SK-N-SH treated with all-trans-retinoic acid at 6 μM for 48 hours (cell line): ENCODE measurements around the gene LATS1.

Experiments used
- ATAC-seq: fragments of 200-7000 bp; cut with Tn5 transposase; 3 replicates; pipeline ENCODE4 v1.9.1; 2020; ENCODE audit warnings: mild to moderate bottlenecking, moderate library complexity
- BACH2 ChIP-seq: fragments of 250-450 bp; sonication (Bioruptor Pico); IDR thresholded peaks from 2 replicates; pipeline ENCODE4 v1.9.0; 2021; ENCODE audit warnings: mild to moderate bottlenecking, borderline replicate concordance
- CREB5 ChIP-seq: fragments of 250-450 bp; sonication (Bioruptor Pico); IDR thresholded peaks from 2 replicates; pipeline ENCODE4 v1.5.1; 2020; ENCODE audit warnings: low read depth, mild to moderate bottlenecking, moderate library complexity
- CSDC2 ChIP-seq: fragments of 250-450 bp; sonication (Bioruptor Pico); IDR thresholded peaks from 2 replicates; pipeline ENCODE4 v1.5.0; 2020; ENCODE audit warnings: mild to moderate bottlenecking, moderate library complexity
- CSRNP3 ChIP-seq: fragments of 250-450 bp; sonication (Bioruptor Pico); IDR thresholded peaks from 2 replicates; pipeline ENCODE4 v1.5.1; 2021; ENCODE audit warnings: mild to moderate bottlenecking, moderate library complexity
- ESRRG ChIP-seq: fragments of 250-450 bp; sonication (Bioruptor Pico); IDR thresholded peaks from 2 replicates; pipeline ENCODE4 v1.6.1; 2021; ENCODE audit warnings: mild to moderate bottlenecking
- GLIS3 ChIP-seq: fragments of 250-450 bp; sonication (Bioruptor Pico); IDR thresholded peaks from 2 replicates; pipeline ENCODE4 v1.5.0; 2020; ENCODE audit warnings: mild to moderate bottlenecking, moderate library complexity
- ISL1 ChIP-seq: fragments of 250-450 bp; sonication (Bioruptor Pico); IDR thresholded peaks from 2 replicates; pipeline ENCODE4 v2.1.2; 2022; ENCODE audit warnings: mild to moderate bottlenecking, moderate library complexity
- OSR1 ChIP-seq: fragments of 250-450 bp; sonication (Bioruptor Pico); IDR thresholded peaks from 2 replicates; pipeline ENCODE4 v1.8.0; 2022; ENCODE audit warnings: moderate library complexity, mild to moderate bottlenecking, inconsistent platforms
- POU6F1 ChIP-seq: fragments of 250-450 bp; sonication (Bioruptor Pico); IDR thresholded peaks from 2 replicates; pipeline ENCODE4 v1.8.0; 2021; ENCODE audit warnings: low read depth, mild to moderate bottlenecking, moderate library complexity, borderline replicate concordance
- PPARA ChIP-seq: fragments of 250-450 bp; sonication (Bioruptor Pico); IDR thresholded peaks from 2 replicates; pipeline ENCODE4 v1.5.0; 2020; ENCODE audit warnings: mild to moderate bottlenecking, borderline replicate concordance
- RARB ChIP-seq: fragments of 250-450 bp; sonication (Bioruptor Pico); IDR thresholded peaks from 2 replicates; pipeline ENCODE4 v1.8.0; 2021; ENCODE audit warnings: mild to moderate bottlenecking, moderate library complexity
- SNAI2 ChIP-seq: fragments of 250-450 bp; sonication (Bioruptor Pico); IDR thresholded peaks from 2 replicates; pipeline ENCODE4 v1.5.0; 2020; ENCODE audit warnings: mild to moderate bottlenecking, moderate library complexity
- TCF4 ChIP-seq: fragments of 250-450 bp; sonication (Bioruptor Pico); IDR thresholded peaks from 2 replicates; pipeline ENCODE4 v1.8.0; 2021; ENCODE audit warnings: mild to moderate bottlenecking, moderate library complexity, borderline replicate concordance
- TOX ChIP-seq: fragments of 250-450 bp; sonication (Bioruptor Pico); IDR thresholded peaks from 2 replicates; pipeline ENCODE4 v1.8.0; 2021; ENCODE audit warnings: mild to moderate bottlenecking, moderate library complexity, borderline replicate concordance
- ZC3H10 ChIP-seq: fragments of 250-450 bp; sonication (Bioruptor Pico); IDR thresholded peaks from 2 replicates; pipeline ENCODE4 v1.5.1; 2021; ENCODE audit warnings: mild to moderate bottlenecking, moderate library complexity
- ZFP3 ChIP-seq: fragments of 250-450 bp; sonication (Bioruptor Pico); IDR thresholded peaks from 2 replicates; pipeline ENCODE4 v1.5.0; 2020; ENCODE audit warnings: mild to moderate bottlenecking, moderate library complexity
- ZFP30 ChIP-seq: fragments of 450-650 bp; formaldehyde crosslinking; IDR thresholded peaks from 2 replicates; pipeline ENCODE4 v1.5.0; 2022; ENCODE audit warnings: mild to moderate bottlenecking, moderate library complexity
- ZNF565 ChIP-seq: fragments of 450-650 bp; formaldehyde crosslinking; conservative IDR thresholded peaks from 2 replicates; pipeline ENCODE4 v1.5.0; 2020; ENCODE audit warnings: low read depth, mild to moderate bottlenecking, moderate library complexity
- ZNF70 ChIP-seq: fragments of 450-650 bp; formaldehyde crosslinking; IDR thresholded peaks from 2 replicates; pipeline ENCODE4 v1.5.0; 2020; ENCODE audit warnings: mild to moderate bottlenecking, moderate library complexity
- TF ChIP-seq, protein P1 (sequence below): fragments of 250-450 bp; sonication (Bioruptor Pico); IDR thresholded peaks from 2 replicates; pipeline ENCODE4 v1.5.0; 2020; ENCODE audit warnings: mild to moderate bottlenecking, moderate library complexity
- TF ChIP-seq, protein P2 (sequence below): fragments of 250-450 bp; sonication (Bioruptor Pico); IDR thresholded peaks from 2 replicates; pipeline ENCODE4 v1.8.0; 2020; ENCODE audit warnings: mild to moderate bottlenecking, moderate library complexity, borderline replicate concordance

Gene LATS1

DNA sequence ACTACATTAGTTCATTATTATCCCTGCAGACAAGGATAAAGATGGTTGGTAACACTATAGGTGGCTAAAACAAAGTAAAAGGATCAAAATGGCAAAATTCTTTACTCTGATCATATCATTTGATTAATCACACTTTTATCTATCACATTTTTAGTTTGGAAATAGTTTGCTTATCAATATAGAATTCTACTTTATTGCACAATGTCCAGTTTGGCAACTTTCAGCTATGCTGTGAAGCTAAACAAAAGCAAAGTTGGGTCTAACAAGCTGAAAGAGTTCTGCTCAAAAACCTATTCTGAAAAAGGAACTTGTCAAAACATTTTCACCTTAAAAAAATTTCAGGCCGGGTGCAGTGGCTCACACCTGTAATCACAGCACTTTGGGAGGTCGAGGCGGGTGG is 7.9 kb upstream of the LATS1 start:
- TF ChIP-seq CSRNP3 (CRISPR knock-in tag), result no peak
- no peak for TF ChIP-seq TCF4 (CRISPR knock-in tag)
- no peak for TF ChIP-seq CREB5 (CRISPR knock-in tag)
- no peak for TF ChIP-seq ZFP3
- TF ChIP-seq, protein P1, sequence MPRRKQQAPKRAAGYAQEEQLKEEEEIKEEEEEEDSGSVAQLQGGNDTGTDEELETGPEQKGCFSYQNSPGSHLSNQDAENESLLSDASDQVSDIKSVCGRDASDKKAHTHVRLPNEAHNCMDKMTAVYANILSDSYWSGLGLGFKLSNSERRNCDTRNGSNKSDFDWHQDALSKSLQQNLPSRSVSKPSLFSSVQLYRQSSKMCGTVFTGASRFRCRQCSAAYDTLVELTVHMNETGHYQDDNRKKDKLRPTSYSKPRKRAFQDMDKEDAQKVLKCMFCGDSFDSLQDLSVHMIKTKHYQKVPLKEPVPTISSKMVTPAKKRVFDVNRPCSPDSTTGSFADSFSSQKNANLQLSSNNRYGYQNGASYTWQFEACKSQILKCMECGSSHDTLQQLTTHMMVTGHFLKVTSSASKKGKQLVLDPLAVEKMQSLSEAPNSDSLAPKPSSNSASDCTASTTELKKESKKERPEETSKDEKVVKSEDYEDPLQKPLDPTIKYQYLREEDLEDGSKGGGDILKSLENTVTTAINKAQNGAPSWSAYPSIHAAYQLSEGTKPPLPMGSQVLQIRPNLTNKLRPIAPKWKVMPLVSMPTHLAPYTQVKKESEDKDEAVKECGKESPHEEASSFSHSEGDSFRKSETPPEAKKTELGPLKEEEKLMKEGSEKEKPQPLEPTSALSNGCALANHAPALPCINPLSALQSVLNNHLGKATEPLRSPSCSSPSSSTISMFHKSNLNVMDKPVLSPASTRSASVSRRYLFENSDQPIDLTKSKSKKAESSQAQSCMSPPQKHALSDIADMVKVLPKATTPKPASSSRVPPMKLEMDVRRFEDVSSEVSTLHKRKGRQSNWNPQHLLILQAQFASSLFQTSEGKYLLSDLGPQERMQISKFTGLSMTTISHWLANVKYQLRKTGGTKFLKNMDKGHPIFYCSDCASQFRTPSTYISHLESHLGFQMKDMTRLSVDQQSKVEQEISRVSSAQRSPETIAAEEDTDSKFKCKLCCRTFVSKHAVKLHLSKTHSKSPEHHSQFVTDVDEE, result no peak
- TF ChIP-seq ESRRG, result no peak
- no peak for TF ChIP-seq POU6F1
- TF ChIP-seq OSR1 (CRISPR knock-in tag), result no peak
- TF ChIP-seq RARB (CRISPR knock-in tag), result no peak
- no peak for TF ChIP-seq BACH2
- ATAC-seq, result no peak

- TF ChIP-seq, protein P1, result no peak
- TF ChIP-seq ESRRG, result no peak
- TF ChIP-seq OSR1 (CRISPR knock-in tag), result no peak
- no peak for TF ChIP-seq ZFP3
- TF ChIP-seq POU6F1, result no peak
- TF ChIP-seq CREB5 (CRISPR knock-in tag), result no peak
- no peak for TF ChIP-seq ZNF565
- TF ChIP-seq RARB (CRISPR knock-in tag), result no peak
- TF ChIP-seq CSRNP3 (CRISPR knock-in tag), result no peak
- TF ChIP-seq ISL1 (CRISPR knock-in tag), result no peak
- no peak for TF ChIP-seq TCF4 (CRISPR knock-in tag)
- TF ChIP-seq, protein P2, sequence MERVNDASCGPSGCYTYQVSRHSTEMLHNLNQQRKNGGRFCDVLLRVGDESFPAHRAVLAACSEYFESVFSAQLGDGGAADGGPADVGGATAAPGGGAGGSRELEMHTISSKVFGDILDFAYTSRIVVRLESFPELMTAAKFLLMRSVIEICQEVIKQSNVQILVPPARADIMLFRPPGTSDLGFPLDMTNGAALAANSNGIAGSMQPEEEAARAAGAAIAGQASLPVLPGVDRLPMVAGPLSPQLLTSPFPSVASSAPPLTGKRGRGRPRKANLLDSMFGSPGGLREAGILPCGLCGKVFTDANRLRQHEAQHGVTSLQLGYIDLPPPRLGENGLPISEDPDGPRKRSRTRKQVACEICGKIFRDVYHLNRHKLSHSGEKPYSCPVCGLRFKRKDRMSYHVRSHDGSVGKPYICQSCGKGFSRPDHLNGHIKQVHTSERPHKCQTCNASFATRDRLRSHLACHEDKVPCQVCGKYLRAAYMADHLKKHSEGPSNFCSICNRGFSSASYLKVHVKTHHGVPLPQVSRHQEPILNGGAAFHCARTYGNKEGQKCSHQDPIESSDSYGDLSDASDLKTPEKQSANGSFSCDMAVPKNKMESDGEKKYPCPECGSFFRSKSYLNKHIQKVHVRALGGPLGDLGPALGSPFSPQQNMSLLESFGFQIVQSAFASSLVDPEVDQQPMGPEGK, result no peak
- no peak for TF ChIP-seq CSDC2 (CRISPR knock-in tag)
- no peak for TF ChIP-seq SNAI2
- TF ChIP-seq GLIS3 (CRISPR knock-in tag), result no peak
- TF ChIP-seq ZC3H10 (CRISPR knock-in tag), result no peak
- TF ChIP-seq ZFP30 (CRISPR knock-in tag), result no peak
- no peak for TF ChIP-seq ZNF70 (CRISPR knock-in tag)
- no peak for TF ChIP-seq PPARA (CRISPR knock-in tag)
- no peak for TF ChIP-seq TOX (CRISPR knock-in tag)
- ATAC-seq, result peak; percentile 96
Measured at GRCh38 chr6:149723771-149724417, 6.0 kb upstream of the LATS1 start.
